Esophagus (tissue), 2 donors: Measurements from ENCODE around the gene BRCA2. TPM values are rescaled to one million over a fixed set of nuclear protein-coding genes. Genes with fewer than 3 reads are reported as not detected.

Experiments
- H3K27ac ChIP-seq, 2 donors: one replicate each; pipeline ENCODE4 v1.5.1; 2013; ENCODE audit warnings: low read depth in 2 of 2, mild to moderate bottlenecking in 2 of 2, inconsistent platforms in 1 of 2, low read length in 1 of 2, moderate library complexity in 1 of 2
- H3K27me3 ChIP-seq, 2 donors: one replicate each; pipeline ENCODE4 v1.6.1; 2013; ENCODE audit warnings: low read length in 2 of 2, control low read depth in 1 of 2, mild to moderate bottlenecking in 1 of 2; ENCODE audit not compliant: insufficient read depth in 2 of 2, control insufficient read depth in 1 of 2
- H3K36me3 ChIP-seq, 2 donors: one replicate each; pipeline ENCODE4 v1.6.1; 2013; ENCODE audit warnings: low read length in 1 of 2; ENCODE audit not compliant: control insufficient read depth in 2 of 2, insufficient read depth in 2 of 2
- H3K4me1 ChIP-seq, 2 donors: one replicate each; pipeline ENCODE4 v1.6.1; 2013; ENCODE audit warnings: low read length in 1 of 2; ENCODE audit not compliant: control insufficient read depth in 2 of 2, insufficient read depth in 2 of 2
- H3K4me3 ChIP-seq, 2 donors: one replicate each; pipeline ENCODE4 v1.5.1; 2013; ENCODE audit warnings: low read length in 2 of 2, mild to moderate bottlenecking in 2 of 2, low read depth in 1 of 2, moderate library complexity in 1 of 2
- H3K9me3 ChIP-seq, 2 donors: one replicate each; pipeline ENCODE4 v1.6.1; 2013; ENCODE audit warnings: mild to moderate bottlenecking in 2 of 2, low read depth in 1 of 2, low read length in 1 of 2, moderate library complexity in 1 of 2; ENCODE audit not compliant: control insufficient read depth in 2 of 2, insufficient read depth in 1 of 2
- WGBS, 2 donors: extraction: QIAGEN DNeasy Blood & Tissue Kit; methylation state at CpG; one replicate each; pipeline ENCODE4 v1.1.7; 2013; 5-methylcytosine and 5-hydroxymethylcytosine counted together
- polyA plus RNA-seq, 2 donors: library from polyadenylated mRNA; stranded (reverse); fragments of 200-250 nt; gene quantifications; one replicate each; pipeline ENCODE4 v1.2.3, GENCODE V29; 2013
- donor health status: healthy with polysubstance abuse.
- donor health status: Bipolar disorder and iron deficiency.

The BRCA2 gene
- polyA plus RNA-seq, 2 donors: 0.71 to 1.4 TPM

DNA sequence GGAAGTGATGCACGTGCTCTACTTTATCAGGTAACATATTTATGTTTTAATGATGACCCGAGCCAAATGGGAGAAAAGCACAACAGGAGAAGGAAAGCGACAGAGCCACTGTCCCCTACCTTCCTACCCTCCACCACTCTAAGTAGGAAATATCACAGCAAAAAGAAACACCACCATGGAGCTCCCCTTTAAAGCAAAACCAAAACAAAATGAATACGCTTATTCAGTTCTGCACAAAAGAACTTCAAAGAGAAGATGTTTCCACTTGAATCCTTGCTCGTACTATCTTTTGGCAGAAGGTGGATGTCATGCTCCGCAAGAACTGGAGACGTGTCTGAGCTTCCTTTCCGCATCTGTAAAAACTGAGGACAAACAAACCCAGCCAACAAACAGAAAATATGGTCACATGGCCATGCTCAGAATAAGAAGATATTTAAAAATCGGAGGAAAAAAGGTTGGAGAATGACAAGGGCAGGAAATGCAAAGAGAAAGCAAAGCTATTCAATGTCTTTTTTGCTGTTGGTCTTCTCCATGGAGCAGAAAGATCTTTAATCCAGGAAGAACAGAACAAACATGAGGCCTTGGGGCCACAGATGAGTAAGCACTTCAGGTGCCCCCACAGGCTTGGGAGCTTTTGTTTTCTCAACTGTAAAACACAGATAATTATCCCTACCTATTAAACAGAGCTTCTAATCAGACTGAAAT is 93.1 kb downstream of the BRCA2 start:
- WGBS, 2 donors: 71 to 81% methylated on average over 9 of the region's 9 CpGs
- Histone ChIP-seq H3K9me3 (no peaks in the 10 kb centered on the region), H3K27me3 (no peaks in the 10 kb centered on the region), H3K4me1 (no peaks in the 10 kb centered on the region), H3K27ac (no peak overlapping the region), H3K36me3 (peaks cover 0 to 4% of the 10 kb centered on the region in 2 donors), H3K4me3 (no peak overlapping the region)

DNA sequence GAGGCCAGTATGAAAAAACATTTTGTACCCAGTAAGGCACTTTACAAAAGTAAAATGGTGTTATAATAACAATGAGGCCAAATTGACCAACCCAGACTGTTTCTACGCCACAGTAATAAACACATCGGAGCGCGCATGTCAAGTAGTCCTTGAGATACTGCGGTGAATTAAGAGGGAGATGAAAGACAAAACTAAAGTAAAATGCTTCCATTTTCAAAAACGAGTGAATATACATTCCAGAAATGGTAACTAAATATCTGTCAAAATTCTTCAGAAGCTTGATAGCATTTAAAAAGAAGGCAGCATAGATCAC is 93.6 kb downstream of the BRCA2 start:
- no peaks in the 10 kb centered on the region for H3K9me3 ChIP-seq
- no peak overlapping the region for H3K4me3 ChIP-seq
- no peaks in the 10 kb centered on the region for H3K4me1 ChIP-seq
- H3K36me3 ChIP-seq: peaks cover 0 to 4% of the 10 kb centered on the region in 2 donors
- 88 to 90% methylated on average over 6 of the region's 6 CpGs for WGBS, 2 donors
- H3K27ac ChIP-seq: no peak overlapping the region
- H3K27me3 ChIP-seq: no peaks in the 10 kb centered on the region

DNA sequence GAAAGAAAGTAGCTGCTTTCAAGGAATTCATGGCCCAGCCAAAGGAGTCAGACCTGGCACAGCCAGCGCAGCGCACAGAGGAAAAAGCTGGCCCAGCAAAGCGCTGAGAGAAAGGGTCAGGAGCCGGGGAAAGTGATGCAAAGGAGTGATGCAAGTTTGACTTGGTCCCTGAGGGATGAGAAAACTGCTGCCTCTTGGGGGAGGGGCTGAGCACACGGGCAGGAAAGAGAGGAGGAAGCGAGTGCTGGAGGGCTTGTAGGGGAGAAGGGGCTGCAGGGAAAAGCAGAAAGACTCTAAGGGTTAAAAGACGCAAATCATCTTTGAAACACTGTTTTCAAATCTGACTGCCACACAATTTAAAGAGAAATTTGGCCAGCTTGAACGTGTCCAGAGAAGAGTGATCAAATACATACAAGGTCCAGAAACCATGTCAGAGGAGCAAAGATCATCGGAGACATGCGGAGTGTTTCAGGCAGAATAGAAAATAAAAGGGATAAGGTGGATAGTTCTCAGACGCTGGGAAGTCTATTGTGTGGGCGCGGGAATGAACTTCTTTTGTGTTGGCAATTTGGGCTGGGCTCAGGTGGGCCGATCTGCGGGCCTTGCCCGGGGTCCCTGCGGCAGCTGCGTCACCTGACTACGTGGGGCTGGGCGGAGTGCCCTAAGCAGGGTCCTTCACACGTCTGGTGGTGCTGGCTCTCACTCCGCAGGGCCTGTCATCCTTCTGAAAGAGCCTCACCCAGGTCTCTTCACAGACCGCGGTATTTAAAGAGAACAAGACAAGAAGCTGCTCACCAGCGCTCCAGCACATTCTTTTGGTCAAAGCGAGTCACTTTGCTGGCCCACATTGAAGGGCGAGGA is 94.5 kb downstream of the BRCA2 start:
- Histone ChIP-seq H3K9me3 (no peaks in the 10 kb centered on the region), H3K27ac (no peak overlapping the region), H3K27me3 (no peaks in the 10 kb centered on the region), H3K36me3 (peaks cover 0 to 4% of the 10 kb centered on the region in 2 donors), H3K4me1 (no peaks in the 10 kb centered on the region), H3K4me3 (no peak overlapping the region)
- WGBS, 2 donors: 62 to 67% methylated on average over 27 of the region's 27 CpGs

DNA sequence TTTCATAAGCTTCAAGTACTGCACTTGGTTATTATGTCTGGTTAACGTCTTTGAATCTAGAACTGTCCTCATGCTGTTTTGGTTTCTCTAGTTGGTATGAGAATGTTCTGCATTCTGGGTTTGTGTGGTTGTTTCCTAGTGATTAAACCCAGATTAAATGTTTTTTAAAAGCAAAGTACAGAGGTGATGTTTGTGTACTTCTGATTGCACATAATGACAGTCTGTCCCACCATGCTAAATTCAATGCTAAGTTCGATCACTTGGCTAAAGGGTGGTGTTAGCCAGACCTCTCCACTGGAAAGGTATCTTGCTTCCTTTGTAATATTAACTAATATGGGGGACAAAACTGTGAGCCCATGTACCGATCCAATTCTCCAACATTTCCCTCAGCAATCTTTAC is 98.0 kb downstream of the BRCA2 start:
- H3K27ac ChIP-seq: no peak overlapping the region
- no peaks in the 10 kb centered on the region for H3K27me3 ChIP-seq
- H3K4me3 ChIP-seq: no peak overlapping the region
- H3K36me3 ChIP-seq: no peaks in the 10 kb centered on the region
- no peaks in the 10 kb centered on the region for H3K4me1 ChIP-seq
- no peaks in the 10 kb centered on the region for H3K9me3 ChIP-seq
- WGBS, 2 donors: 93 to 94% methylated on average over 3 of the region's 3 CpGs

DNA sequence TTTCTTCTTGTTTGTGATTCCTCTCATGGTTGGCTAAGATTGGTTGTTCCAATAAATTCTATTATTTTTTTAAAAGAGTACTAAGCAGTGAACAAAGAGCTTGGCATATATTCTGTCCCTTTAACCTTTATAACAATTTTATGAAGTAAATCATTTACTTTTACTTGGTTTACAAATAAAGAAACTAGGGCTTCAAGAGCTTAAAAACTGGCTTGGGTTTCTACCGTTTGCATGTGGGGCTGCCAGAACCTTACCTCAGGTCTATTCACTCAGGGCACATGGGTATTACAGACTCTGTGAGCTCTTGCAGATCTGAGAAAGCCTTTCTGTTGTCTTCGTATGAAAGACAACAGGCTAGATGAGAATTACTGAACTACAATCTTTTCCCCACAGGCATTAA is 99.3 kb downstream of the BRCA2 start:
- Histone ChIP-seq H3K9me3 (no peaks in the 10 kb centered on the region), H3K36me3 (no peaks in the 10 kb centered on the region), H3K27ac (no peak overlapping the region), H3K4me1 (no peaks in the 10 kb centered on the region), H3K27me3 (no peaks in the 10 kb centered on the region), H3K4me3 (no peak overlapping the region)
- 67 to 77% methylated on average over 2 of the region's 2 CpGs for WGBS, 2 donors

DNA sequence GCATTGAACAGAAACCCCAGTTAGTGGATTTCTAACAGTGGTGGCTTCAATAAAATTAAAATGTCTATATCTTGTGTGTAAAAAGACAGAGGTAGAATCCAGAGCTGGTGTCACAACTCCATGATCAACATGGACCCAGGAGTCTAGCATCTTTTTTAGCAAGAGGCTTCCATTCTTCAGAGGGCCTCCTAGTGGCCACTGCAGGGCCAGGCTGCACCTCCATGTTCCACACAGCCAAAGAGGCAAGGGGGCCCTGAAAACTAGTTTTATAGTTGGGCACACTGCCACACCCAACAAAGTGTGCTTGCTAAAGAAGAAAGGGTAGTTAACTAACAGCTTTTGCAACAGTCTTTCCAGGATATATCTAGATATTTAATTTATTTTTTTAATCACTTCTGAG is 99.7 kb downstream of the BRCA2 start:
- Histone ChIP-seq H3K36me3 (peaks cover 0 to under 1% of the 10 kb centered on the region in 2 donors), H3K4me3 (no peak overlapping the region), H3K9me3 (peaks cover 2 to 3% of the 10 kb centered on the region in 2 donors), H3K4me1 (no peaks in the 10 kb centered on the region), H3K27ac (no peak overlapping the region), H3K27me3 (no peaks in the 10 kb centered on the region)

DNA sequence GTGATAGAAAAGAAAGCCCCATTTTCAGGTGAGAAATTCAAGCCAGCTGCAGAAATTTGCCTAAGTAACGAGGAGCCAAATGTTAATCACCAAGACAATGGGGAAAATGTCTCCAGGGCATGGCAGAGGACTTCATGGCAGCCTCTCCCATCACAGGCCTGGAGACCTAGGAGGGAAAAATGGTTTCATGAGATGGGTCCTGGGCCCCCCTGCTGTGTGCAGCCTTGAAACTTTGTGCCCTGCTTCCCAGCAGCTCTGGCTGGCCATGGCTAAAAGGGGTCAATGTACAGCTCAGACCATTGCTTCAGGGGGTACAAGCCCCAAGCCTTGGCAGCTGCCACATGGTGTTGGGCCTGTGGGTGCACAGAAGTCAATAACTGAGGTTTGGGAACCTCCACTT is 102.7 kb downstream of the BRCA2 start:
- no peaks in the 10 kb centered on the region for H3K27me3 ChIP-seq
- WGBS, 2 donors: 83 to 92% methylated on average over 1 of the region's 1 CpG
- H3K36me3 ChIP-seq: peaks cover 0 to 2% of the 10 kb centered on the region in 2 donors
- no peak overlapping the region for H3K27ac ChIP-seq
- peaks cover 2 to 4% of the 10 kb centered on the region in 2 donors for H3K9me3 ChIP-seq
- no peak overlapping the region for H3K4me3 ChIP-seq
- no peaks in the 10 kb centered on the region for H3K4me1 ChIP-seq

DNA sequence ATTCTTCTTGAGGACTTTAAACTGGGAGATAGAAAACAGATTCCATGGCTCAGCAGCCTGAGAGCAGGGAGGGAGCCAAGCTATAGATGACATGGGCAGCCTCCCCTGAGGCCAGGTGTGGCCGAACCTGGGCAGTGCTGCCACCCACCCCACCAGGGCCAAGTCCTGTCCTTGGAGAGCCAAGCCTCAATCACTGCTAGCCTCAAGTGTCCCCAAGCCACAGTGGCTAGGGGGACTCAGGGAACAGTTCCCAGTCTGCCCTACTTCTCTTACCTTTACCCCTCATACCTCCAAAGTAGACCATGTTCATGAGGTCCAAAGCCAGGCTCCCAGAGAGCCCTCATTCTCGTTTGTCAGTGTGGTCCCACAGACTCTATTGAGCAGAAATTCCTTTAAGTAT is 104.6 kb downstream of the BRCA2 start:
- Histone ChIP-seq H3K9me3 (peaks cover 2 to 4% of the 10 kb centered on the region in 2 donors), H3K36me3 (peaks cover 0 to 2% of the 10 kb centered on the region in 2 donors), H3K4me1 (no peaks in the 10 kb centered on the region), H3K4me3 (no peak overlapping the region), H3K27ac (no peak overlapping the region), H3K27me3 (no peaks in the 10 kb centered on the region)
- 89 to 91% methylated on average over 2 of the region's 2 CpGs for WGBS, 2 donors

DNA sequence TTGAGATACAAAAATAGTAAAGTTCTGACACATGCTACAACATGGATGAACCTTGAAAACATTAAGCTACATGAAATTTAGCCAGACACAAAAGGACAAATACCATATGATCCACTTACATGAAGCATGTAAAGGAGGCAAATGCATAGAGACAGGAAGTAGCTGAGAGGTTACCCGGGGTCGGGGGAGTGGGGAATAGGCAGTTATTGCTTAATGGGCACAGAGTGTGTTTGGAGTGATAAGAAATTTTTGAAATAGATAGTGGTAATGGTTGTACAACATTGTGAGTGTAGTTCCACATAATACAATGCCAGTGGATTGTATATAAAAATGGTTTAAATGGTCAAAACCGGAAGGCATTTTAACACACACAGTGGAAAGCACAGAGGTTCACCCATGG is 108.3 kb downstream of the BRCA2 start:
- Histone ChIP-seq H3K36me3 (peaks cover 0 to 2% of the 10 kb centered on the region in 2 donors), H3K27me3 (no peaks in the 10 kb centered on the region), H3K4me1 (peaks cover 0 to 5% of the 10 kb centered on the region in 2 donors), H3K27ac (no peak overlapping the region), H3K4me3 (no peak overlapping the region), H3K9me3 (peaks cover 2 to 4% of the 10 kb centered on the region in 2 donors)
- 83 to 89% methylated on average over 3 of the region's 3 CpGs for WGBS, 2 donors
